ENCODE measurements around the gene GHRL.
A peak's percentile ranks its signal among the peaks of the same experiment; 100 is the strongest.

GHRL gene

DNA sequence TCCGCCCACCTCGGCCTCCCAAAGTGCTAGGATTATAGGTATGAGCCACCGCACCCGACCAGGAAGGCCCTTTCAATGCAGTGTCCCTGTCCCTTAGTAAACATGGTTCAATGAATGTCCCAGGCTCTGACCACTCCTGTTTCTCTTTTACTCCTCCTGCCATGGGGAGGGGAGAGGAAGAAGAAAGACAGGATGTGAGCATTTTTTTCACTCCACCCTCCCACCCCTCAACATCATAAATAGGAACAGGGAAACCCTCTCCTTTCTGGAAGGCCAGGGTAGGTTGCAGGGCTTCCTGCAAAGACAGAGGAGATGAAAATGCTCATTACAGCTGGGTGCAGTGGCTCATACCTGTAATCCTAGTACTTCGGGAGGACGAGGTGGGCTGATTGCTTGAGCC, 51.9 kb downstream of the GHRL start:
- no peak for DNase-seq

DNA sequence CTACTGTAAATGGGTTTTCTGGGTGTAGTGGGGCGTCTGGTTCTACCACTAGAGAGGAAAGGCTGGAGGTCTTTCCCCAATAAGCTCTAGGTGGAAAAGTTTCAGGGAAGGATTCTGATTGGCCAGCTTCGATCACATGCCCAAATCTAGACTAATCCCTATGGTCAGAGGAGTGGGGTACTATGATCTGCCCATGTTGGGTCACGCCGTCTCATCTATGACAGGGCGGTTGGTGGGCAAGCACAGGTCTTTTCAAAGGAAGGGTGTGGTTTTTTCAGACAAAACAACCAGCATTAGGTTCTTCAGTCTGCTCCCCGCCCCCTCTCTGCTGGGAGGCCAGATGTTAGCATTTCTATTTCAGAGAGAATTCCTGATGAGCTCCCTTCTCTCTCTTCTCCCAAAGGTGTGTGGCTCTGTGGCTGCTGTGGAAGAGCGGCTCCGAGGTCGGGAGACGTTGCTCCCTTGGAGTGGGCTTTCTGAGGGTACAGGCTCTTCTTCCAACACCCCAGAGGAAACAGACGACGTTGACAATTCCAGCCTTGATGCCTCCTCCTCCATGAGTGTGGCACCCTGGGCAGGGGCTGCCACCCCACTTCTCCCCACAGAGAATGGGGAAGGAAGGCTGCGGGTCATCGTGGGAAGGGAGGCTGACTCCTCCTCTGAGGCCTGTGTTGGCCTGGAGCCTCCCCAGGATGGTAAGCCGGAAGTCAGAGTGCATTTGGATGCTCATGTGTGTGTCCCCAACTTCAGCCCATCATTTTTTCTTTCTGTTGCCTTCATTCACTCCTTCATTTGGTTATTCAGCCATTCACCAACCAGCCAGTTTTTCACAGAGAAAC, 54.2 kb downstream of the GHRL start:
- peak; percentile 70 for DNase-seq

All from CD4-positive, alpha-beta T cell treated with Interleukin-4 for 1 hour (primary cell).